Endothelial cell (in vitro differentiated cells): ENCODE data around the gene EOMES. TPM values are rescaled to one million over a fixed set of nuclear protein-coding genes. Genes with fewer than 3 reads are reported as not detected.

ENCODE experiments used
- DNase-seq: peaks from one replicate; pipeline ENCODE4 v3.0.0; 2021; ENCODE audit warnings: low spot score
- H3K27ac Mint-ChIP-seq: one replicate; pipeline ENCODE4 v1.8.0; 2021; ENCODE audit warnings: mixed read lengths, inconsistent platforms; ENCODE audit not compliant: unreplicated experiment
- H3K27me3 Mint-ChIP-seq: one replicate; pipeline ENCODE4 v1.8.0; 2021; ENCODE audit warnings: mild to moderate bottlenecking, moderate library complexity, mixed read lengths, inconsistent platforms; ENCODE audit not compliant: unreplicated experiment
- H3K36me3 Mint-ChIP-seq: one replicate; pipeline ENCODE4 v1.8.0; 2021; ENCODE audit warnings: mild to moderate bottlenecking, low read depth, mixed read lengths, inconsistent platforms; ENCODE audit not compliant: unreplicated experiment
- H3K4me1 Mint-ChIP-seq: one replicate; pipeline ENCODE4 v1.8.0; 2021; ENCODE audit warnings: mild to moderate bottlenecking, mixed read lengths, inconsistent platforms; ENCODE audit not compliant: unreplicated experiment
- H3K4me3 Mint-ChIP-seq: one replicate; pipeline ENCODE4 v1.8.0; 2021; ENCODE audit warnings: mild to moderate bottlenecking, mixed read lengths, inconsistent platforms; ENCODE audit not compliant: unreplicated experiment
- H3K9me3 Mint-ChIP-seq: one replicate; pipeline ENCODE4 v1.8.0; 2021; ENCODE audit warnings: mixed read lengths, inconsistent platforms; ENCODE audit not compliant: unreplicated experiment
- total RNA-seq: library from RNA; stranded (reverse); fragmentation: NEBNext Ultra II Directional; extraction: Animal tissue kit (Norgen Biotek cat#: 25700); gene quantifications from one replicate; pipeline ENCODE4 v1.2.1, GENCODE V29; 2021; ENCODE audit not compliant: unreplicated experiment
- TF ChIP-seq, protein P1 (sequence below): fragments of 200-600 bp; sonication (generic); IDR thresholded peaks from one replicate; pipeline ENCODE4 v1.5.0; 2021; ENCODE audit warnings: antibody characterized with exemption; ENCODE audit not compliant: unreplicated experiment

Gene EOMES
- total RNA-seq, 1 donor from 2014 or later = 5.1 TPM

DNA sequence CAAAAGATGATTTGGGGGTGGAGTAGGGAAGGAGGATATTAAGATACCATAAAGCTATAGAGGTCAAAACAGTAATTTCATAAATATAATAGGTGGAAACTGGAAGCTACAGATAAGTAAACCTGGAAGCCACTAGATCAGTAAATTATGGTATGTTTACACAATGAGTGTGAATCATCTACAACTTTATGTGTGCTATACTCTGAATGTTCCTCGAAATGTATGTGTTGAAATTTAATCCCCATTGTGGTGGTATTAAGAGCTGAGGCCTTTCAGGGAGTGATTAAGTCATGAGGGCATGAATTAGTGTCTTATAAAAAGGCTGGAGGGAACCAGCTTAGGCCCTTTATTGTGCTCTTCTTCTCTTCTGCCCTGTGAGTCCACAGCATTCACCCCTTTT, 25.2 kb downstream of the EOMES start:
- H3K4me3 Mint-ChIP-seq = no peak overlapping the region
- TF ChIP-seq, protein P1, sequence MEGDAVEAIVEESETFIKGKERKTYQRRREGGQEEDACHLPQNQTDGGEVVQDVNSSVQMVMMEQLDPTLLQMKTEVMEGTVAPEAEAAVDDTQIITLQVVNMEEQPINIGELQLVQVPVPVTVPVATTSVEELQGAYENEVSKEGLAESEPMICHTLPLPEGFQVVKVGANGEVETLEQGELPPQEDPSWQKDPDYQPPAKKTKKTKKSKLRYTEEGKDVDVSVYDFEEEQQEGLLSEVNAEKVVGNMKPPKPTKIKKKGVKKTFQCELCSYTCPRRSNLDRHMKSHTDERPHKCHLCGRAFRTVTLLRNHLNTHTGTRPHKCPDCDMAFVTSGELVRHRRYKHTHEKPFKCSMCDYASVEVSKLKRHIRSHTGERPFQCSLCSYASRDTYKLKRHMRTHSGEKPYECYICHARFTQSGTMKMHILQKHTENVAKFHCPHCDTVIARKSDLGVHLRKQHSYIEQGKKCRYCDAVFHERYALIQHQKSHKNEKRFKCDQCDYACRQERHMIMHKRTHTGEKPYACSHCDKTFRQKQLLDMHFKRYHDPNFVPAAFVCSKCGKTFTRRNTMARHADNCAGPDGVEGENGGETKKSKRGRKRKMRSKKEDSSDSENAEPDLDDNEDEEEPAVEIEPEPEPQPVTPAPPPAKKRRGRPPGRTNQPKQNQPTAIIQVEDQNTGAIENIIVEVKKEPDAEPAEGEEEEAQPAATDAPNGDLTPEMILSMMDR = no peak
- H3K27me3 Mint-ChIP-seq = peaks cover 2% of the 10 kb centered on the region
- no peak overlapping the region for H3K27ac Mint-ChIP-seq
- H3K36me3 Mint-ChIP-seq = no peaks in the 10 kb centered on the region
- H3K9me3 Mint-ChIP-seq = no peaks in the 10 kb centered on the region
- no peak for DNase-seq
- H3K4me1 Mint-ChIP-seq = no peaks in the 10 kb centered on the region

DNA sequence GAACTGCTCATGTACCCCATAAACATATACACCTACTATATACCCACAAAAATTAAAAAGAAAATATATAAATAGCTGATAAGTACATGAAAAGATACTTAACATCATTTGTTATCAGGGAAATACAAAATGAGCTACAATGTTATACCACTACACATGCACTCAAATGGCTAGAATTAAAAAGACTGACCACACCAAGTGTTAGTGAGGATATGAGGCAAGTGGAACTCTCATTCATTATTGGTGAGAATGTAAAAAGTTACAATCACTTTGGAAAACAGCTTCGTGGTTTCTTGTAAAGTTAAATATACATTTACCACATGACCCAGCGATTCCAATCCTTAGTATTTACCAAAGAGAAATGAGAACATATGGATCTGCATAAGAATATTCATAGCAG, 26.5 kb downstream of the EOMES start:
- no peaks in the 10 kb centered on the region for H3K9me3 Mint-ChIP-seq
- no peaks in the 10 kb centered on the region for H3K4me1 Mint-ChIP-seq
- no peak for DNase-seq
- TF ChIP-seq, protein P1 = no peak
- H3K4me3 Mint-ChIP-seq = no peak overlapping the region
- no peaks in the 10 kb centered on the region for H3K36me3 Mint-ChIP-seq
- H3K27ac Mint-ChIP-seq = no peak overlapping the region
- H3K27me3 Mint-ChIP-seq = peaks cover under 1% of the 10 kb centered on the region

DNA sequence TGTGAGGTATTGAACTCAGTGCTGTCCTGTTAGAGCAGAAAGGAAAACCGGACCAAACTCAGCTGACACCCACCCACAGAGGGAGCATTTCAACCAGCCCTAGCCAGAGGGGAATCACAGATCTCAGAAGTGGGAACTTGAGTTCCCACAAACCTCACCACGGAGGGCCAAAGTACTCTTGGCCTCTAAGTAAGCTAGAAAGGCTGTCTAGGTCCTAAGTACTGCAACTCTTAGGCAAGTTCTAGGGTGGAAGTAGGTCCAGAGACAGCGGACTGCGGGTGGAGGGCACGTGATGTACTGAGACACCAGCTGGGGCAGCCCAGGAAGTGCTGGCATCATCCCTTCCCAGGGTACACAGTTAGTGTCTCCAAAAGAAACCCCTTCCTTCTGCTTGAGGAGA, 34.1 kb downstream of the EOMES start:
- Mint-ChIP-seq H3K36me3 (no peaks in the 10 kb centered on the region), H3K4me1 (no peaks in the 10 kb centered on the region), H3K9me3 (no peaks in the 10 kb centered on the region), H3K27ac (no peak overlapping the region), H3K27me3 (no peaks in the 10 kb centered on the region), H3K4me3 (no peak overlapping the region)
- TF ChIP-seq, protein P1 = no peak
- no peak for DNase-seq

GRCh38 chr3:27686642-27687041, 35.5 kb downstream of the EOMES start:
- Mint-ChIP-seq H3K27me3 (no peaks in the 10 kb centered on the region), H3K27ac (no peak overlapping the region), H3K4me1 (no peaks in the 10 kb centered on the region), H3K36me3 (no peaks in the 10 kb centered on the region), H3K9me3 (no peaks in the 10 kb centered on the region), H3K4me3 (no peak overlapping the region)
- DNase-seq = no peak
- TF ChIP-seq, protein P1 = no peak

GRCh38 chr3:27685474-27685873, 36.6 kb downstream of the EOMES start:
- Mint-ChIP-seq H3K9me3 (no peaks in the 10 kb centered on the region), H3K36me3 (no peaks in the 10 kb centered on the region), H3K27ac (no peak overlapping the region), H3K27me3 (no peaks in the 10 kb centered on the region), H3K4me1 (peaks cover 2% of the 10 kb centered on the region), H3K4me3 (no peak overlapping the region)
- TF ChIP-seq, protein P1 = no peak
- DNase-seq = no peak
